Activated naive CD8-positive, alpha-beta T cell treated with anti-CD3 and anti-CD28 coated beads, Interleukin-2, amount 50 U/mL, for 24 hours (primary cell): Measurements from ENCODE around the gene BCAR1.
"Not testable (repeated sequence)": the region's sequence is repeated elsewhere in the genome, so short reads cannot be mapped to it uniquely, and the experiment has no call there.

Experiments used
- ATAC-seq: fragments of 150-1000 bp; cut with Tn5 transposase; one replicate; pipeline ENCODE4 v1.10.0; 2021
- DNase-seq: peaks from one replicate; pipeline ENCODE4 v3.0.0; 2021
- H3K27ac Mint-ChIP-seq: one replicate; pipeline ENCODE4 v1.8.0; 2021; ENCODE audit warnings: mild to moderate bottlenecking, mixed read lengths
- H3K27me3 Mint-ChIP-seq: one replicate; pipeline ENCODE4 v1.8.0; 2021; ENCODE audit warnings: mixed read lengths
- H3K36me3 Mint-ChIP-seq: one replicate; pipeline ENCODE4 v1.8.0; 2021; ENCODE audit warnings: low read depth, mixed read lengths
- H3K4me1 Mint-ChIP-seq: one replicate; pipeline ENCODE4 v1.8.0; 2021; ENCODE audit warnings: mixed read lengths
- H3K4me3 Mint-ChIP-seq: one replicate; pipeline ENCODE4 v1.8.0; 2021; ENCODE audit warnings: mild to moderate bottlenecking, moderate library complexity, mixed read lengths
- H3K9me3 Mint-ChIP-seq: one replicate; pipeline ENCODE4 v1.8.0; 2021; ENCODE audit warnings: mixed read lengths

The BCAR1 gene

GRCh38 chr16:75205438-75205837, 46.0 kb downstream of the BCAR1 start:
- DNase-seq, ATAC-seq, H3K27ac Mint-ChIP-seq, H3K36me3 Mint-ChIP-seq, H3K27me3 Mint-ChIP-seq, H3K9me3 Mint-ChIP-seq, H3K4me3 Mint-ChIP-seq, H3K4me1 Mint-ChIP-seq: not testable (repeated sequence)

DNA sequence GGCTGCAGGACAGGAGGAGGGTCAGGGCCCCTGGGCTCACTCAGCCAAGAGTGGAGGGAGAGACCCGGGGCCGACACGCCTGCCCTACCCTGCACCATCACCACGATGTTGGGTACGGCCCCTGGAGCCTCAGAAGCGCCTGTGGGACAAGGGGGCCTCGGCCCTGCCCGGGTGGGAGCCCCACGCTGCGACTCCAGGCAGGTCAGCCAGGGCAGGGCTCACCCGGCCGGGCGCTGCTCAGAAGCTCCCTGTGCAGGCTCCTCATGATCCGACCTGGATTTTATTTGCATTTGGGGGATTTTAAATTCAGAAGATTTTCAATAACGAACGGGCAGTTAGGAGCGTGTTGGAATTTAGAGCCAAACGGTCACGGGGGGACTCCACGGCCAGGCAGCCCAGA, 46.5 kb downstream of the BCAR1 start:
- H3K9me3 Mint-ChIP-seq, H3K4me3 Mint-ChIP-seq, H3K27me3 Mint-ChIP-seq, H3K27ac Mint-ChIP-seq, H3K4me1 Mint-ChIP-seq, DNase-seq, H3K36me3 Mint-ChIP-seq, ATAC-seq: not testable (repeated sequence)

DNA sequence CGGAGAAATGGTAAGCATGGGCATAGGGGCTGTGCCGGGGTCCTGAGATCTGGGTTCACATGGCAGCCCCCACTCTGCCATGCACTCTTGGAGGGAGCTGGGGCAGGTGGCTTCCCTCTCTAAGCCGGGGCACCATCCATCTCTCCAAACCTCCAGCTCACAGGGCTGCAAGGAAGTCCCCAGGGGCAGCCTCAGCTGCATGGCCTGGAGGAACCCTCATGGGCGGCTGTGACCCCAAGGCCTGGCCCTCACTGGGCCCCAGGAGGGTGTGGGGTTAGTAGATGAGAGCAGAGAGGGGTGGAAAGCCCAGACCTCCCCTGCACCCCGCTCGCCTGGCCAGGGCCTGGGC, 47.0 kb downstream of the BCAR1 start:
- Mint-ChIP-seq H3K4me3 (no peak overlapping the region), H3K4me1 (peaks cover 9% of the 10 kb centered on the region), H3K27ac (no peak overlapping the region), H3K36me3 (no peaks in the 10 kb centered on the region), H3K9me3 (no peaks in the 10 kb centered on the region), H3K27me3 (peaks cover 6% of the 10 kb centered on the region)
- ATAC-seq (peak; percentile 20), DNase-seq (no peak)

GRCh38 chr16:75203667-75204409, 47.6 kb downstream of the BCAR1 start:
- H3K27me3 Mint-ChIP-seq: peaks cover 10% of the 10 kb centered on the region

GRCh38 chr16:75203096-75203495, 48.3 kb downstream of the BCAR1 start:
- Mint-ChIP-seq H3K27ac (no peak overlapping the region), H3K36me3 (no peaks in the 10 kb centered on the region), H3K4me3 (no peak overlapping the region), H3K9me3 (no peaks in the 10 kb centered on the region), H3K27me3 (peaks cover 15% of the 10 kb centered on the region), H3K4me1 (peaks cover 9% of the 10 kb centered on the region)
- ATAC-seq: no peak
- no peak for DNase-seq

More at GRCh38 chr16:75203667-75204409, 47.6 kb downstream of the BCAR1 start:
- no peak for ATAC-seq
- Mint-ChIP-seq H3K4me1 (peaks cover 9% of the 10 kb centered on the region), H3K4me3 (no peak overlapping the region), H3K36me3 (no peaks in the 10 kb centered on the region), H3K27ac (no peak overlapping the region), H3K9me3 (no peaks in the 10 kb centered on the region)
- DNase-seq: no peak

GRCh38 chr16:75202069-75202590, 49.3 kb downstream of the BCAR1 start:
- no peak for DNase-seq
- no peak overlapping the region for H3K4me3 Mint-ChIP-seq
- H3K27me3 Mint-ChIP-seq: peaks cover 24% of the 10 kb centered on the region
- H3K4me1 Mint-ChIP-seq: peaks cover 9% of the 10 kb centered on the region
- H3K9me3 Mint-ChIP-seq: no peaks in the 10 kb centered on the region
- H3K36me3 Mint-ChIP-seq: no peaks in the 10 kb centered on the region
- H3K27ac Mint-ChIP-seq: no peak overlapping the region
- no peak for ATAC-seq

GRCh38 chr16:75198135-75198600, 53.3 kb downstream of the BCAR1 start:
- DNase-seq (no peak), ATAC-seq (no peak)
- no peak overlapping the region for H3K27ac Mint-ChIP-seq
- no peaks in the 10 kb centered on the region for H3K9me3 Mint-ChIP-seq
- H3K27me3 Mint-ChIP-seq: peaks cover 29% of the 10 kb centered on the region
- peaks cover 9% of the 10 kb centered on the region for H3K4me1 Mint-ChIP-seq
- H3K36me3 Mint-ChIP-seq: no peaks in the 10 kb centered on the region
- H3K4me3 Mint-ChIP-seq: no peak overlapping the region

DNA sequence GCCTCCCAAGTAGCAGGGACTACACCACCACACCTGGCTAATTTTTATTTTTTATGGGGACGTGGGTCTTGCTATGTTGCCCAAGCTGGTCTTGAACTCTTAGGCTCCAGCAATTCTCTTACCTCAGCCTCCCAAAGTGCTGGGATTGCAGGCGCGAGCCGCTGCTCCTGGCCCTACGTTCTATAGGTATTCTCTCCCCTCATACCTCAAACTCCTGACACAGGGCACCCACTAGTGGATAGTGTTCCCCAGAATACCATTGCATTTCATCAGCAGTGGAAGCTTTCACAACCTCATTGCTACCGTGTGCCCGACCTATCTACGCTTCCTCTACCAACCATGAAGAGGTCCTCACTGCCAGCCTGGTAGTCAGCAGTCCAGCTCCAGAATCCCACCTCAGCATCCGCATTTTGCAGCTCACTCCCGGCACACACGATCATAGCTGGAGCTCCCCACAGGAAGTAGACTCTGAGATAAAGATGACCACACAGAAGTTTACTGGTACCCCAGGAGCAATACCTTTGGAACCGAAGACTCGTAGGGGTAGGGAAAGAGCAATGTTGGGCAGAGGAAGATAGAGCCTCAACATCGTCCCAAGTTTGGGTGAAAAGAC, 53.8 kb downstream of the BCAR1 start:
- no peaks in the 10 kb centered on the region for H3K9me3 Mint-ChIP-seq
- H3K27ac Mint-ChIP-seq: no peak overlapping the region
- peaks cover 29% of the 10 kb centered on the region for H3K27me3 Mint-ChIP-seq
- H3K4me1 Mint-ChIP-seq: peaks cover 9% of the 10 kb centered on the region
- DNase-seq (no peak), ATAC-seq (no peak)
- no peak overlapping the region for H3K4me3 Mint-ChIP-seq
- H3K36me3 Mint-ChIP-seq: no peaks in the 10 kb centered on the region

- no peak overlapping the region for H3K27ac Mint-ChIP-seq
Measured at GRCh38 chr16:75196836-75197235, 54.6 kb downstream of the BCAR1 start.

DNA sequence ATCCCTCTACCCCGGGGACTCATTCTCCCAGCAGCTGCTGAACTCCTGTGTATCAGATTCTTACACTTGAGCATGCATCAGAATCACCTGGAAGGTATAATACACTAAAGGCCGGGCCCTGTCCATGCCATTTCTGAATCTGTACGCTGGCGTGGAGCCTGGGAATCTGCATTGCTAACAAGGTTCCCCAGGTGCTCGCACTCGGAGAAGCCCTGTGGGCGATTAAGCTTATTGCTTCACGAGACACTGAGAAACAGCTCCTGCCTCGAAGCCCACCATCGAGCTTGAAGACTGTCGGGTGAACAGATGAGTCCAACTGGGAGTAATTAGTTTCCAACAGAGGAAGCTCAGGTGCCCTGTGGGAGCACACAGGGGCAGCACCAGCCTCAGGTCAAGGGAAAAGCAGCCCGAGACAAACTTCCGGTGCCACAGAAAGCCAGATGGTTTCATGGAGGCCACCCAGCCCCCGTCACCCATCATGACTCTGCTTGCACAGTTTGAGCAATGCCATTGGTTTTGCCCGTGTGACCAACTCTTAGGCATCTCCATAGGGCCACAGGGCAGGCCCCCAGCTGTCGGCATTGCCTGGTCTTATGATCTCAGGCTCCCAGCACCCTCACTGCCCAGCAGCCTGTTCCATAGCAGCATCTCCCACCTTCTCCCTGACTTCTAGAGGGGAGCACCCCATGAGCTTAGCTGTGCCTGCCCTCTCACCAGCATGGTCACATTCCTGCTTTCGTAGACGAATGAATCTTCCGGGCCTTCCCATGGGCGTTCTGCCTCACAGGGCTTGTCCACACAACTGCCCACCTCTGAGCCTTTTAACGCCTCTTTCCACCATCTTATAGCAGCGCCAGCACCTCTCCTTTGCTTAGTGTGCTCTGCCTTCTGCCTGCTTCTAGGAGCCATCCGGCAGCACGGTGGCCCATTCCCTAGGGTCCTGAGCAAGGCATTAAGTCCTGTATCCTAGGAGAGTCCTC, 55.3 kb downstream of the BCAR1 start:
- Mint-ChIP-seq H3K4me1 (peaks cover 6% of the 10 kb centered on the region), H3K27me3 (peaks cover 35% of the 10 kb centered on the region), H3K36me3 (no peaks in the 10 kb centered on the region), H3K4me3 (no peak overlapping the region), H3K27ac (no peak overlapping the region), H3K9me3 (no peaks in the 10 kb centered on the region)
- ATAC-seq (no peak), DNase-seq (no peak)

More at GRCh38 chr16:75196836-75197235, 54.6 kb downstream of the BCAR1 start:
- Mint-ChIP-seq H3K4me1 (peaks cover 9% of the 10 kb centered on the region), H3K36me3 (no peaks in the 10 kb centered on the region), H3K9me3 (no peaks in the 10 kb centered on the region), H3K4me3 (no peak overlapping the region), H3K27me3 (peaks cover 29% of the 10 kb centered on the region)
- DNase-seq: no peak
- ATAC-seq: no peak

DNA sequence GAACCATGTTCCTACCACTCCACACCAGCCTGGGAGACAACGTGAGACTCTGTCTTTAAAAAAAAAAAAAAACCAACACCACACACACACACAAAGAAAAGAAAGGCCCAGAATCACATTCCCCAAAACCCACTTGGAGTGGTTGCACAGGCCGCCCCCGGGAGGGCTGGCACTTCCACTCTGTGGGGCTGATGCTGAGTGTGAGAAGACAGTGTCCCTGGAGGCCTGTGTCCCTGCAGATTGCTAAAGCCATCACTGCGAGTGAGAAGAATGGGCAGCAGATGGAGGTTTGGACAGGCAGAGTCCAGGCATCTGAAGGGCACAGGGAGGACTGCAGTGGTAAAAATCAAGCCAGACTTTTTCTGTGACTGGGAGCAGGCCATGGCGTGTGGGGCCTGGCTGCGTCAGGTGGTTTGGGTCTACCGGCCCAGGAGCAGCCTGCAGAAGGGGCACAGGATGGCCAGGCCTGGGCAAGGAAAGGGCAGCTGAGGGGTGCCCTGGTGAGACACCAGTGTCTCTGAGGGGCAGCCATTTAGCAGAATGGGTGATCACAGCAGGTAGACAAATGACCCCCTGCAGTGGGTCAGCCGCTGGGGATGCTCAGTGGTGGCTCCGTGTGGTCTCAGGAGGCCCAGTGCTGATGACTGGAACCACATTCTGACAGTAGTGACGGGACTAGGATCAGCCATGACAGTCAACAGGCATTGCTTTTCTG, 57.5 kb downstream of the BCAR1 start:
- H3K9me3 Mint-ChIP-seq: no peaks in the 10 kb centered on the region
- peaks cover 28% of the 10 kb centered on the region for H3K27me3 Mint-ChIP-seq
- H3K4me1 Mint-ChIP-seq: no peaks in the 10 kb centered on the region
- no peaks in the 10 kb centered on the region for H3K36me3 Mint-ChIP-seq
- H3K4me3 Mint-ChIP-seq: no peak overlapping the region
- no peak for ATAC-seq
- DNase-seq: no peak
- no peak overlapping the region for H3K27ac Mint-ChIP-seq

DNA sequence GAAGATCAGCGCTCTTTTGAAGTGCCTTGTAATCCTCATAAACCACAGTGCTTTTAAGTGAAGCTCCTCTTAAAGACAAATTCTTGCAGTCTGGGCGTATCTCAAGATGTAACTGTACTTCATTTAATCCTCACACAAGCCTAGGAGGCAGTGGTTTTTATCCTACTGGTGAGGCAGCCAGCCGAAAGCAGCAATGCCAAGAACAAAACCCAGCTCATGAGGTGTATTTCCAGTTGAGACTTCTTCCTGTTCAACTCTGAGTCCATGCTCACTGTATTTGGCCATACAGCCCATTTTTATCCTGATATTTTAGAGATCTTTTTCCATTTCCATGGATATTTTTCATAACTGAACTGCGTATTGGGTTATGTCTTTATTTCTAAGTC, 58.2 kb downstream of the BCAR1 start:
- H3K4me1 Mint-ChIP-seq: no peaks in the 10 kb centered on the region
- H3K36me3 Mint-ChIP-seq: no peaks in the 10 kb centered on the region
- no peak overlapping the region for H3K27ac Mint-ChIP-seq
- no peaks in the 10 kb centered on the region for H3K9me3 Mint-ChIP-seq
- no peak for ATAC-seq
- no peak overlapping the region for H3K4me3 Mint-ChIP-seq
- H3K27me3 Mint-ChIP-seq: peaks cover 25% of the 10 kb centered on the region
- DNase-seq: no peak

- no peaks in the 10 kb centered on the region for H3K9me3 Mint-ChIP-seq
- H3K4me3 Mint-ChIP-seq: no peak overlapping the region
- no peaks in the 10 kb centered on the region for H3K4me1 Mint-ChIP-seq
- no peak overlapping the region for H3K27ac Mint-ChIP-seq
- ATAC-seq: no peak
- H3K27me3 Mint-ChIP-seq: peaks cover 20% of the 10 kb centered on the region
- DNase-seq: no peak
- H3K36me3 Mint-ChIP-seq: no peaks in the 10 kb centered on the region
Measured at GRCh38 chr16:75192606-75193264, 58.7 kb downstream of the BCAR1 start.
